ENCODE measurements around the gene ANKRD24.

- TF ChIP-seq, protein P1, sequence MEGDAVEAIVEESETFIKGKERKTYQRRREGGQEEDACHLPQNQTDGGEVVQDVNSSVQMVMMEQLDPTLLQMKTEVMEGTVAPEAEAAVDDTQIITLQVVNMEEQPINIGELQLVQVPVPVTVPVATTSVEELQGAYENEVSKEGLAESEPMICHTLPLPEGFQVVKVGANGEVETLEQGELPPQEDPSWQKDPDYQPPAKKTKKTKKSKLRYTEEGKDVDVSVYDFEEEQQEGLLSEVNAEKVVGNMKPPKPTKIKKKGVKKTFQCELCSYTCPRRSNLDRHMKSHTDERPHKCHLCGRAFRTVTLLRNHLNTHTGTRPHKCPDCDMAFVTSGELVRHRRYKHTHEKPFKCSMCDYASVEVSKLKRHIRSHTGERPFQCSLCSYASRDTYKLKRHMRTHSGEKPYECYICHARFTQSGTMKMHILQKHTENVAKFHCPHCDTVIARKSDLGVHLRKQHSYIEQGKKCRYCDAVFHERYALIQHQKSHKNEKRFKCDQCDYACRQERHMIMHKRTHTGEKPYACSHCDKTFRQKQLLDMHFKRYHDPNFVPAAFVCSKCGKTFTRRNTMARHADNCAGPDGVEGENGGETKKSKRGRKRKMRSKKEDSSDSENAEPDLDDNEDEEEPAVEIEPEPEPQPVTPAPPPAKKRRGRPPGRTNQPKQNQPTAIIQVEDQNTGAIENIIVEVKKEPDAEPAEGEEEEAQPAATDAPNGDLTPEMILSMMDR (IDR thresholded peaks at IDR 0.05), result no peak
- TF ChIP-seq EP300 (IDR thresholded peaks at IDR 0.05) (no peak), POLR2A (IDR thresholded peaks at IDR 0.05) (no peak)
Measured at GRCh38 chr19:4164262-4164661, 18.2 kb upstream of the ANKRD24 start.

Data from tibial nerve (tissue), 4 donors.